Erythroblast (primary cell): ENCODE results near the gene COA1.

Source experiments
- GATA1 ChIP-seq: IDR thresholded peaks from 2 replicates; pipeline ENCODE4 v1.6.1; 2011; ENCODE audit warnings: low read depth, mild to moderate bottlenecking, control low read depth, low read length, moderate library complexity
- POLR2A ChIP-seq: IDR thresholded peaks from 2 replicates; pipeline ENCODE4 v1.6.1; 2011; ENCODE audit warnings: mild to moderate bottlenecking, low read length

DNA sequence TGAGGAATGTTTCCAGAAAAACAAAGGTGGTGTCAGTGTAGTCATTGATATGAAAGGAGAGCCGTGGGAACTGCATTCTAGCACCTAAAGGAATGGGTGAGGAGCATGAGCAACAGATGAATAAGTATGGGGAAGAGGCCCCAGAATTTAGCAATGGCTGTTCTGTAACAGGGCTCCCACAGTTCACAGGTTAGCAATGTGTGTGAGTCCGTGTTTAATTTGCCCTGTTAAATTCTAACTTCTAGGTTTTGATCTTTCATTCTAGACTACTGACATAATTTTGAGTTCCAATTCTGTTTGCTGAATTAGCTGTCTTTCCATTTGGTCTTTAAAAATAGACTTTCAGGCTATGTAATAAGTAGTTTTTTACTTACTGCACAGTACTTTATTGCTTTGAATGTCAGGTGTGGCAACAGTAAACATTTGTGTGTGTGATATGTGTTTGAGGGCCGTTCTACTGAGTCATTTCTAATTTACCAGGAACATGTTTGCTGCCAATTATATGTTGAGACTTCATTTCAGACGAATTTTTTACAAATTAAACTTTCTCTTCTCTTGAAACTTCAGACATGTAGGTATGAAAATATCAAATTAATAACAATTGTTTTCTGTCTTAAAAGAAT lies 137.7 kb downstream of the COA1 start:
- TF ChIP-seq POLR2A (no peak), GATA1 (no peak)
